GM18520 (cell line): ENCODE data around the gene ORMDL2.
"Not testable (repeated sequence)": the region's sequence is repeated elsewhere in the genome, so short reads cannot be mapped to it uniquely, and the experiment has no call there.

Experiments used
- ATAC-seq: cut with Tn5 transposase; IDR thresholded peaks from one replicate; pipeline ENCODE4 v1.9.1; 2021; ENCODE audit not compliant: unreplicated experiment

Gene ORMDL2

GRCh38 chr12:55850401-55850800, 32.6 kb downstream of the ORMDL2 start:
- ATAC-seq: no peak

DNA sequence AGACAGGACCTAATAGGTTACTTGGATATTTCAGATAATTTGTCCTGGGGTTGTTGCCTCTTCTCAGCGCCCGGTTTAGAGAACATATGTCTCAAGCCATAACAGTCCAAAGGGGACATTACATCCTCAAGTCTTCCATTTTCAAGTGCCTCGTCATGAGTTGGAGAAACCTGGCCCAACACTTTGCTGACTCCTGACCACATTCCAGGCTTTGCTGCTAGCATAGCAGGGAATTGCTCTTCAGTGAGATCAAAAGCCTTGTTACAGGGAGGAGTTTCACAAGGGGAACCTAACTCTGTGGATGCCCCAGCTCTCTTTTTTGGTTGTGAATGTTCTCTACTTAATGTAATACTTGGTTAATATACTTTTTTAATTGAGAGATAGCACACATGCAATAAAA, 33.1 kb downstream of the ORMDL2 start:
- ATAC-seq: no peak

- ATAC-seq: no peak
Observed at GRCh38 chr12:55852740-55853139, 34.9 kb downstream of the ORMDL2 start.

DNA sequence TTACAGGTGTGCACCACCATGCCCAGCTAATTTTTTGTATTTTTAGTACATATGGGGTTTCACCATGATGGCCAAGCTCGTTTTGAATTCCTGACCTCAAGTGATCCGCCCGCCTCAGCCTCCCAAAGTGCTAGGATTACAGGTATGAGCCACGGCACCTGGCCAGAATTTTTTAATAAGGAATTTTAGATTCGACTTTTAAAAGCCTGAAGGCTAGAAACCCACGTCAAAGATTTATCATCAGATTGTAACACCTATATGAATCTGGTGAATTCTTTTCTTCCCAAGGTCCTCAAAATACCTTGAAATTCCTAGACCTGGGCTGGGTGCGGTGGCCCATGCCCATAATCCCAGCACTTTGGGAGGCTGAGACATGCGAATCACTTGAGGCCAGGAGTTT, 43.6 kb downstream of the ORMDL2 start:
- ATAC-seq: no peak

GRCh38 chr12:55861871-55862270, 44.0 kb downstream of the ORMDL2 start:
- ATAC-seq: no peak

DNA sequence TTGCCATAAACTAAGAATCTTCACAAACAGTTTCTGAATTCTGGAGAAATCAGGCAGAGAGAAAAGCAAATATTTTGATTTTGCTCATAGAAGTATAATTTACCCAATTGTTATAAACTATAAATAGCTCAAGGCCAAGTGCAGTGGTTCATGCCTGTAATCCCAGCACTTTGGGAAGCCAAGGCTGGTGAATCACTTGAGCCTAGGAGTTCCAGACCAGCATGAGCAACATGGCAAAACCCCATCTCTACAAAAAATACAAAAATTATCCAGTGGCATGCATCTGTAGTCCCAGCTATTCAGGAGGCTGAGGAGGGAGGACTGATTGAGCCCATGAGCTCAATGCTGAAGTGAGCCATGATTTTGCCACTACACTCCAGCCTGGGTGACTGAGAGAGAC, 44.4 kb downstream of the ORMDL2 start:
- ATAC-seq: no peak

DNA sequence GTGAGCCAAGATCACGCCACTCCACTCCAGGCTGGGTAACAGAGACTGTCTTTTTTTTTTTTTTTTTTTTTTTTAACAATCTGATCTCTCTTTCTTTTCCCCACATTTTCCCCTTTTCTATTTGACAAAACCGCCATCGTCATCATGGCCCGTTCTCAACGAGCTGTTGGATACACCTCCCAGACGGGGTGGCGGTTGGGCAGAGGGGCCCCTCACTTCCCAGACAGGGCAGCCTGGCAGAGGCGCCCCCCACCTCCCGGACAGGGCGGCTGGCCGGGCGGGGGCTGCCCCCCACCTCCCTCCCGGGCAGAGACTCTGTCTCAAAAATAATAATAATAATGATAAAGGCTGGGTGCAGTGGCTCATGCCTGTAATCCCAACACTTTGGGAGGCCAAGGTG, 45.1 kb downstream of the ORMDL2 start:
- ATAC-seq: not testable (repeated sequence)

DNA sequence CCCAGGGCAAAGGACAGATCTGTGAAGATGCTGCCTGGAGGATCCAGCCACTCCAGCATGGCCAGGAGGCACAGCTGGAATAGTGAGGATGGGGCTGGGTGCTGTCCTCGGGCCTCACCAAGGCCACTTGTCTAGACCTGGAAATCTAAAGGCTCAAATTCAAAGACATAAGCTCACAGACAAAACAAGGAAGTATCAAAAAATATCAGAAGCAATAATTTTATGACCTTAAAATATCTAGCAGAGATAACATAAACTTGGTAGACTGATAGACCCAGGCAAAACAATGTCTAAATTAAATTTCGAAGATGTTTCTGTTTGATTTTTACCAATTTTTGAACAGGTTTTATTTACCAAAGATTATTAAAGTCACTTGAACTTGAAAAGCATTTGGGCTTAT, 47.5 kb downstream of the ORMDL2 start:
- no peak for ATAC-seq

DNA sequence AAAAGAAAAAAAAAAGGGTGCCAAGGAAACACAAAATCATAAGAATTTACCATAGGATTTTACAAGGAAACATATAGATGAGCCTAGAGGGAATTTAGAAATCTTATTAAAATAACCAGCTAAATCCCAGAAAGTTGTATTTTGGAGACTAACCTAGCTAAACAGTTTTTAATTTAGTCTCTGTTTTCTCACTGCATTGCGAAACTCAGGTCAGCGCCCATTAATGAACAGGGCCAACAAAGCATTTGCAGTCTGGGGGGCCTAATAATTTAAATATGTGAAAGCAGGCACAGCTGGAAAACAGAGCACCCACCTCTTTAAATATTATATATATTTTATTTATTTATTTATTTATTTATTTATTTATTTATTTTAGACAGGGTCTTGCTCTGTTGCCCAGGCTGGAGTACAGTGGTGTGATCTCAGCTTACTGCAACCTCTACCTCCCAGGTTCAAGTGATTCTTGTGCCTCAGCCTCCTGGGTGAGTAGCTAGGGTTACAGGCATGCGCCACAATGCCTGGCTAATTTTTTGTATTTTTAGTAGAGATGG, 48.7 kb downstream of the ORMDL2 start:
- not testable (repeated sequence) for ATAC-seq
